Prostate gland (tissue), 2 donors: ENCODE data around the gene ODF4. TPM values are rescaled to one million over a fixed set of nuclear protein-coding genes. Genes with fewer than 3 reads are reported as not detected.
A peak's percentile ranks its signal among the peaks of the same experiment; 100 is the strongest.

Source experiments
- DNase-seq: peaks from one replicate; pipeline ENCODE4 v3.0.0-alpha.2; 2019; ENCODE audit warnings: low spot score
- H3K27ac ChIP-seq, 2 donors: fragments of 200-600 bp; sonication (generic); 2 replicates each; pipeline ENCODE4 v1.5.1; 2017 to 2019
- H3K27me3 ChIP-seq: fragments of 200-600 bp; sonication (generic); replicated peaks from 2 replicates; pipeline ENCODE4 v1.5.1; 2019; ENCODE audit not compliant: insufficient read depth
- H3K36me3 ChIP-seq, 2 donors: fragments of 200-600 bp; sonication (generic); 1 replicate in 1 of 2; 2 replicates in 1 of 2; pipeline versions ENCODE4 v1.5.1 to v1.8.1; 2017 to 2019
- H3K4me1 ChIP-seq: fragments of 200-600 bp; sonication (generic); replicated peaks from 2 replicates; pipeline ENCODE4 v1.5.1; 2019
- H3K4me3 ChIP-seq, 2 donors: fragments of 200-600 bp; sonication (generic); 2 replicates each; pipeline ENCODE4 v1.5.1; 2017 to 2019
- H3K9me3 ChIP-seq: fragments of 200-600 bp; sonication (generic); 2 replicates; pipeline ENCODE4 v1.5.1; 2017
- POLR2A ChIP-seq: fragments of 450-650 bp; IDR thresholded peaks from one replicate; pipeline ENCODE4 v1.6.1; 2016; ENCODE audit warnings: antibody characterized with exemption, mild to moderate bottlenecking
- POLR2AphosphoS5 ChIP-seq: sonication (generic); formaldehyde crosslinking; IDR thresholded peaks from one replicate; pipeline ENCODE4 v1.6.1; 2017; ENCODE audit warnings: antibody characterized with exemption
- WGBS: methylation state at CpG from one replicate; pipeline ENCODE4 v1.1.5; 2018; 5-methylcytosine and 5-hydroxymethylcytosine counted together
- intact Hi-C: fragments of 100-400 bp; cut with DNase I; formaldehyde crosslinking; loops from one replicate; pipeline ENCODE4 v1.14.2; 2022
- total RNA-seq, 2 donors: library from RNA; depleted of rRNA; stranded (reverse); fragments of >200 nt; gene quantifications; one replicate each; pipeline ENCODE4 v1.1.0, GENCODE V29; 2016
- TF ChIP-seq, protein P1 (sequence below), 4 experiments: fragments of 200-600 bp in 2 of 4; fragments of 450-650 bp in 2 of 4; sonication (generic) in 2 of 4; IDR thresholded peaks; 1 replicate in 3 of 4; 2 replicates in 1 of 4; pipeline ENCODE4 v1.5.1; 2016 to 2019; ENCODE audit warnings: antibody characterized with exemption in 4 of 4, mild to moderate bottlenecking in 2 of 4, moderate library complexity in 2 of 4

ODF4 gene
- total RNA-seq, 2 donors from 2014 or later, result not detected

- no peak for TF ChIP-seq POLR2A
- TF ChIP-seq, protein P1, sequence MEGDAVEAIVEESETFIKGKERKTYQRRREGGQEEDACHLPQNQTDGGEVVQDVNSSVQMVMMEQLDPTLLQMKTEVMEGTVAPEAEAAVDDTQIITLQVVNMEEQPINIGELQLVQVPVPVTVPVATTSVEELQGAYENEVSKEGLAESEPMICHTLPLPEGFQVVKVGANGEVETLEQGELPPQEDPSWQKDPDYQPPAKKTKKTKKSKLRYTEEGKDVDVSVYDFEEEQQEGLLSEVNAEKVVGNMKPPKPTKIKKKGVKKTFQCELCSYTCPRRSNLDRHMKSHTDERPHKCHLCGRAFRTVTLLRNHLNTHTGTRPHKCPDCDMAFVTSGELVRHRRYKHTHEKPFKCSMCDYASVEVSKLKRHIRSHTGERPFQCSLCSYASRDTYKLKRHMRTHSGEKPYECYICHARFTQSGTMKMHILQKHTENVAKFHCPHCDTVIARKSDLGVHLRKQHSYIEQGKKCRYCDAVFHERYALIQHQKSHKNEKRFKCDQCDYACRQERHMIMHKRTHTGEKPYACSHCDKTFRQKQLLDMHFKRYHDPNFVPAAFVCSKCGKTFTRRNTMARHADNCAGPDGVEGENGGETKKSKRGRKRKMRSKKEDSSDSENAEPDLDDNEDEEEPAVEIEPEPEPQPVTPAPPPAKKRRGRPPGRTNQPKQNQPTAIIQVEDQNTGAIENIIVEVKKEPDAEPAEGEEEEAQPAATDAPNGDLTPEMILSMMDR (IDR thresholded peaks at IDR 0.05), result no peak
- no peak for TF ChIP-seq POLR2AphosphoS5
- Histone ChIP-seq H3K4me1 (peaks cover 3% of the 10 kb centered on the region), H3K36me3 (no peaks in the 10 kb centered on the region), H3K4me3 (peak overlapping the region; percentile 47 to 64), H3K9me3 (no peaks in the 10 kb centered on the region), H3K27ac (peak overlapping the region; percentile 87 to 93), H3K27me3 (no peaks in the 10 kb centered on the region)
- no peak for DNase-seq
- intact Hi-C loops, result loop anchor here (5.0 kb wide), 2 partner anchors 68 to 108 kb away; no protein-coding TSS in a partner anchor
- WGBS, result 7% methylated on average over 15 of the region's 15 CpGs
Observed at GRCh38 chr17:8294814-8295316, 44.8 kb upstream of the ODF4 start.

GRCh38 chr17:8300226-8300625, 39.4 kb upstream of the ODF4 start:
- Histone ChIP-seq H3K27me3 (no peaks in the 10 kb centered on the region), H3K4me1 (no peaks in the 10 kb centered on the region), H3K9me3 (no peaks in the 10 kb centered on the region), H3K4me3 (no peak overlapping the region), H3K36me3 (no peaks in the 10 kb centered on the region), H3K27ac (no peak overlapping the region)
- no peak for DNase-seq
- TF ChIP-seq, protein P1 (IDR thresholded peaks at IDR 0.05), result no peak
- TF ChIP-seq POLR2A (no peak), POLR2AphosphoS5 (no peak)
- WGBS, result 62% methylated on average over 3 of the region's 3 CpGs
- intact Hi-C loops, result loop anchor here (10.0 kb wide), 1 partner anchor 225 kb away; no protein-coding TSS in a partner anchor

- TF ChIP-seq, protein P1 (IDR thresholded peaks at IDR 0.05), result peak; percentile 73 to 89 (median 85)
- TF ChIP-seq POLR2AphosphoS5, result peak; percentile 70
- no peak for TF ChIP-seq POLR2A
- DNase-seq, result peak; percentile 58
- intact Hi-C loops, result loop anchor here (10.0 kb wide), 1 partner anchor 226 kb away; no protein-coding TSS in a partner anchor
- Histone ChIP-seq H3K27me3 (no peaks in the 10 kb centered on the region), H3K36me3 (no peaks in the 10 kb centered on the region), H3K4me3 (no peak overlapping the region), H3K9me3 (no peaks in the 10 kb centered on the region), H3K4me1 (no peaks in the 10 kb centered on the region), H3K27ac (no peak overlapping the region)
- 12% methylated on average over 8 of the region's 8 CpGs for WGBS
Observed at GRCh38 chr17:8300627-8301242, 38.9 kb upstream of the ODF4 start.

DNA sequence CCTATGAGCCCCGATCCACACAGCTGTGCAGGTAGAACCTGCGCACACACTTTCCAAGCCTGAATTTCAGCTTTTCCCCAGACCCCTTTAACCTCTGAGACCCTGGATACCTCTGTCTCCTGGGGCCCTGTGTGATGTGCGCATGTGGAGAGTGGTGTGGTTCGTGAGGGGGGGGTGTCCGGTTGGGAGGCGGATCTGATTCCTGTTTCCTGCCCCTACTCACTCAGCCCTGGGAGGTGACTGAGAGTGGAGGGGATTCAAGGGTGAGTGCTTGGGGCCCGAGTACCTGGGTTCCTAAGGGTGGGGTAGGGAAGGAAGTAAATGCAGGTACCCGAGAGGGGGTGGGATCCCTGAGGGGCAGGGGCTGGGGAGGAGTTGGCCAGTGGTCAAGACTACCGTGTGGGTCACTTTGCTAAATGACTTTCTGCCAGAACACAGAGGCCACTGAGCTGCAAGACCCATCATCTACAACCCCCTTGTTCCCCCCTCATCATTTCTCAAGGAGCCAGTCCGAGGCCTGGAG, 29.0 kb upstream of the ODF4 start:
- intact Hi-C loops, result no loop called here
- Histone ChIP-seq H3K36me3 (no peaks in the 10 kb centered on the region), H3K4me3 (no peak overlapping the region), H3K9me3 (no peaks in the 10 kb centered on the region), H3K27ac (no peak overlapping the region), H3K27me3 (peaks cover 2% of the 10 kb centered on the region), H3K4me1 (no peaks in the 10 kb centered on the region)
- WGBS, result 71% methylated on average over 10 of the region's 10 CpGs
- TF ChIP-seq POLR2AphosphoS5, result no peak
- TF ChIP-seq, protein P1 (IDR thresholded peaks at IDR 0.05), result no peak
- no peak for TF ChIP-seq POLR2A
- DNase-seq, result no peak
